GM18870 (cell line): ENCODE measurements around the gene CLEC2D.
"Not testable (repeated sequence)": the region's sequence is repeated elsewhere in the genome, so short reads cannot be mapped to it uniquely, and the experiment has no call there.

ENCODE experiments used
- ATAC-seq: cut with Tn5 transposase; IDR thresholded peaks from one replicate; pipeline ENCODE4 v1.9.1; 2021; ENCODE audit warnings: moderate library complexity; ENCODE audit not compliant: unreplicated experiment

The CLEC2D gene

GRCh38 chr12:9725213-9725870 lies 55.8 kb downstream of the CLEC2D start:
- ATAC-seq, result no peak

- no peak for ATAC-seq
Measured at GRCh38 chr12:9727813-9728212, 58.3 kb downstream of the CLEC2D start.

- no peak for ATAC-seq
Measured at GRCh38 chr12:9729082-9729481, 59.6 kb downstream of the CLEC2D start.

- no peak for ATAC-seq
Measured at GRCh38 chr12:9730011-9730410, 60.5 kb downstream of the CLEC2D start.

- no peak for ATAC-seq
Measured at GRCh38 chr12:9730591-9730990, 61.1 kb downstream of the CLEC2D start.

- no peak for ATAC-seq
Measured at GRCh38 chr12:9731393-9731792, 61.9 kb downstream of the CLEC2D start.

- ATAC-seq, result no peak
Measured at GRCh38 chr12:9731797-9732196, 62.3 kb downstream of the CLEC2D start.

- ATAC-seq, result peak; percentile 32
Measured at GRCh38 chr12:9732921-9733461, 63.5 kb downstream of the CLEC2D start, which contains the start of gene CLECL1. Gene CLECL1, minus strand, starts transcription at chr12:9733097.

GRCh38 chr12:9735601-9736000 lies 66.1 kb downstream of the CLEC2D start:
- no peak for ATAC-seq

- no peak for ATAC-seq
Measured at GRCh38 chr12:9736936-9737705, 67.6 kb downstream of the CLEC2D start.

GRCh38 chr12:9738905-9739304 lies 69.4 kb downstream of the CLEC2D start:
- ATAC-seq, result not testable (repeated sequence)

GRCh38 chr12:9739404-9740105 lies 70.0 kb downstream of the CLEC2D start:
- not testable (repeated sequence) for ATAC-seq

- no peak for ATAC-seq
Measured at GRCh38 chr12:9740106-9740750, 70.7 kb downstream of the CLEC2D start.

- peak; percentile 68 for ATAC-seq
Measured at GRCh38 chr12:9741726-9742125, 72.2 kb downstream of the CLEC2D start.

GRCh38 chr12:9742661-9743060 lies 73.1 kb downstream of the CLEC2D start:
- ATAC-seq, result no peak

GRCh38 chr12:9745199-9745598 lies 75.7 kb downstream of the CLEC2D start:
- ATAC-seq, result no peak
